Omental fat pad (tissue), 4 donors: ENCODE measurements around the gene PILRA. TPM values are rescaled to one million over a fixed set of nuclear protein-coding genes. Genes with fewer than 3 reads are reported as not detected.
"Not testable (repeated sequence)": the region's sequence is repeated elsewhere in the genome, so short reads cannot be mapped to it uniquely, and the experiment has no call there.

ENCODE experiments used
- ATAC-seq: fragments of 150-250 bp; one replicate; pipeline ENCODE4 v1.9.1; 2016; ENCODE audit warnings: mild to moderate bottlenecking, moderate library complexity; ENCODE audit not compliant: low FRiP score
- DNase-seq: peaks from one replicate; pipeline ENCODE4 v3.0.0-alpha.2; 2019; ENCODE audit warnings: low spot score
- total RNA-seq, 4 donors: library from RNA; depleted of rRNA; stranded (reverse); fragments of >200 nt; gene quantifications; one replicate each; pipeline ENCODE4 v1.1.0, GENCODE V29; 2016
- TF ChIP-seq, protein P1 (sequence below), 3 donors: fragments of 450-650 bp; IDR thresholded peaks; one replicate each; pipeline ENCODE4 v1.5.1; 2016 to 2017; ENCODE audit warnings: antibody characterized with exemption in 3 of 3, mild to moderate bottlenecking in 3 of 3, moderate library complexity in 2 of 3

Gene PILRA
- total RNA-seq, 4 donors from 2014 or later, result 8.6 to 36.9 (median 13.4) TPM

DNA sequence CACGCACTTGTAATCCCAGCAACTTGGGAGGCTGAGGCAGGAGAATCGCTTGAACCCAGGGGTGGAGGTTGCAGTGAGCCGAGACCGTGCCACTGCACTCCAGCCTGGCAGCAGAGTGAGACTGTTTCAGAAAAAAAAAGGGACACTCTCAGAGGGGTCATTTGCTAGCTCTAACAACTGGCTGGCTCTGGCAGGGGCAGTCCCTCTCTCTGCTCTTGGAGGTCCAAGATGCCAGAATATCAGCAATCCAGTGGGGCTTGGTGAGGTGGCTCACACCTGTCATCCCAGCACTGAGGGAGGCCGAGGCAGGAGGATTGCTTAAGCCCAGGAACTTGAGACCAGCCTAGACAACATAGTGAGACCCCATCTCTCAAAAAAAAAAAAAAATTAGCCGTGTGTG lies 2.5 kb upstream of the PILRA start:
- ATAC-seq (no peak), DNase-seq (no peak)
- TF ChIP-seq, protein P1, sequence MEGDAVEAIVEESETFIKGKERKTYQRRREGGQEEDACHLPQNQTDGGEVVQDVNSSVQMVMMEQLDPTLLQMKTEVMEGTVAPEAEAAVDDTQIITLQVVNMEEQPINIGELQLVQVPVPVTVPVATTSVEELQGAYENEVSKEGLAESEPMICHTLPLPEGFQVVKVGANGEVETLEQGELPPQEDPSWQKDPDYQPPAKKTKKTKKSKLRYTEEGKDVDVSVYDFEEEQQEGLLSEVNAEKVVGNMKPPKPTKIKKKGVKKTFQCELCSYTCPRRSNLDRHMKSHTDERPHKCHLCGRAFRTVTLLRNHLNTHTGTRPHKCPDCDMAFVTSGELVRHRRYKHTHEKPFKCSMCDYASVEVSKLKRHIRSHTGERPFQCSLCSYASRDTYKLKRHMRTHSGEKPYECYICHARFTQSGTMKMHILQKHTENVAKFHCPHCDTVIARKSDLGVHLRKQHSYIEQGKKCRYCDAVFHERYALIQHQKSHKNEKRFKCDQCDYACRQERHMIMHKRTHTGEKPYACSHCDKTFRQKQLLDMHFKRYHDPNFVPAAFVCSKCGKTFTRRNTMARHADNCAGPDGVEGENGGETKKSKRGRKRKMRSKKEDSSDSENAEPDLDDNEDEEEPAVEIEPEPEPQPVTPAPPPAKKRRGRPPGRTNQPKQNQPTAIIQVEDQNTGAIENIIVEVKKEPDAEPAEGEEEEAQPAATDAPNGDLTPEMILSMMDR (IDR thresholded peaks at IDR 0.05), result no peak

DNA sequence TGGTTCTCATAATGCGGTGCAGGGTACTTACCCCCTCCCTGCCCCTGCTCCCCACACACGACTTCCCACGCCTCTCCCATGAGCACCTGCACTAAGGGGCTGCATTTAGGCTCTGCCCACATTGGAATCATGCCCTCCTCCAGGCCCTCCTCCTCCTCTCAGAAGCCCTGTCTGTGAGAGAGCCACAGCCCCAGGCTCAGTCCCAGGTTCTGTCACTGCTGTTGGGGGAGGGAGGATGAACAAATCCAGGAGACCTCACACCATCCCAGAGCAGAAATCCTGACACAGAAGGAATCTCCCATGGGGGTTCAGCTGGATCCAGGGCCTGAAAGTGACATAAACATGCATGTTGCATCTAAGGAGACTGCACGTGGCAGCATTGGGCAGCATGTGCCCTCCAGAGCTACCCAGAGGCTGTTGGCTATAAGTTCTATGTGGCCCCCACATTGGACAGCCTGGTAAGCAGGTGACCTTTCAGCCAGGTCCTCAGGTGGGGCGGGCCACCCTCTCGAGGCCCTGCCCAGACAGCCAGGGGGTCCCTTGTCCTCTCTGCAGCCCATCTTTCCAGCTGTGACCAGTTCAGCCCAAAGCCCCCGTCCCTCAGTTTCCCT lies 1.6 kb upstream of the PILRA start:
- DNase-seq (no peak), ATAC-seq (peak; percentile 10)
- TF ChIP-seq, protein P1 (IDR thresholded peaks at IDR 0.05), result no peak

DNA sequence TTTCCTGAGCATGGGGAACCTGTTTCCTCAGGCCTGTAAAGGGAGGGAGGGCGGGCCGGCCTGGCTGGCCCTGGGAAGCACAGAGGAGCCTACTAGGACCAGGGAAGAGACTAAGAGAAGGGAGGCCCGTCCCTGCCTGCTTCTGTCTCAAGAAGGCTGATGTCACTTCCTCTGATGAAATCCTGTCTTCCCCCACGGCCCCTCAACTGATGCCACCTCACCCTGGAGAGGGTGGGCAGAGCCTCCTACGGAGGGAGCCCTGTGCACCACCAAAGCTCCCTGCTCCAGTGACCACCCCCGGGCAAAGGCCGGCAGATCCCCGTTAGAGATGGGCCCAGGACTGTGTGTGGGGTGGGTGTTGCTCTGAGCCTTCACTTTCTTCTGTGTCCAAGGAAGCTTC lies 1.0 kb upstream of the PILRA start:
- DNase-seq, result no peak
- no peak for ATAC-seq
- TF ChIP-seq, protein P1 (IDR thresholded peaks at IDR 0.05), result no peak

DNA sequence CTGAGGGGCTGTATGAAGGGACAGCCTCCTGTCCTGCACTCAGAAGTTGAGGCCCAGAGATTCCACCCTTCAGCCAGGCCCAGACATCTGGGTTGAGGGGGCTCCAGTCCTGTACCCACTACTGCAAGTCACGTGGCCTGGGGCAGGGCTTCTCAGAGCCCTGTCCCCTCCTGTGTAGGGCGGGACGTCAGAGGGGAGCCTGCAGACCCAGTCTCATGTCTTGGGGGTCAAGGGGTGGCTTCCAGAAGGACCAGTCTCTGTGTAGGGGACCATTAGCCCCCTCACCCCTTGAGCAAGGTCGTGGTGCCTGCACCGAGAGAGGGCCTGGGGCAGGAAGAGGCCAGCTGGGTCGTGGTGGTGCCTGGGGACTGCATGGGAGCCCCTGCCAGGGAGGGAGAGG lies 593 bp upstream of the PILRA start:
- ATAC-seq, result no peak
- TF ChIP-seq, protein P1 (IDR thresholded peaks at IDR 0.05), result no peak
- no peak for DNase-seq

DNA sequence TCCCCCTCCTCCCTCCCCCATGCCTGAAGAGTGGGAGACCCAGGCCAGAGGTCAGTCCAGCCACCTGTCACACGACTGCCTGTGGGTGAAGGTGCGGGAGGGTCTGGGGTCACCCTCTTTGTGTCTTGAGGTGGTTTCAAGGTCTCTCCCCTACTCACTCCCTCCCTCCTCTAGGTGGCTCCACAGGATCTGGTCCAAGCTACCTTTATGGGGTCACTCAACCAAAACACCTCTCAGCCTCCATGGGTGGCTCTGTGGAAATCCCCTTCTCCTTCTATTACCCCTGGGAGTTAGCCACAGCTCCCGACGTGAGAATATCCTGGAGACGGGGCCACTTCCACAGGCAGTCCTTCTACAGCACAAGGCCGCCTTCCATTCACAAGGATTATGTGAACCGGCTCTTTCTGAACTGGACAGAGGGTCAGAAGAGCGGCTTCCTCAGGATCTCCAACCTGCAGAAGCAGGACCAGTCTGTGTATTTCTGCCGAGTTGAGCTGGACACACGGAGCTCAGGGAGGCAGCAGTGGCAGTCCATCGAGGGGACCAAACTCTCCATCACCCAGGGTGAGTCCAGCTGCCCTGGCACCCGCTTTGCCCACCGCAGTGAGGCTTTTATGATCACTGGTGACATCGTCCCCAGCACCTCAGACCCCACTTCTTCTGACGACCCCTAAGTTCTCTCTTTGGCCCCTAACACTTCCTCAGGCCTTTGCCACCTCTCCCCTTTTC lies 747 bp downstream of the PILRA start:
- not testable (repeated sequence) for DNase-seq, ATAC-seq

DNA sequence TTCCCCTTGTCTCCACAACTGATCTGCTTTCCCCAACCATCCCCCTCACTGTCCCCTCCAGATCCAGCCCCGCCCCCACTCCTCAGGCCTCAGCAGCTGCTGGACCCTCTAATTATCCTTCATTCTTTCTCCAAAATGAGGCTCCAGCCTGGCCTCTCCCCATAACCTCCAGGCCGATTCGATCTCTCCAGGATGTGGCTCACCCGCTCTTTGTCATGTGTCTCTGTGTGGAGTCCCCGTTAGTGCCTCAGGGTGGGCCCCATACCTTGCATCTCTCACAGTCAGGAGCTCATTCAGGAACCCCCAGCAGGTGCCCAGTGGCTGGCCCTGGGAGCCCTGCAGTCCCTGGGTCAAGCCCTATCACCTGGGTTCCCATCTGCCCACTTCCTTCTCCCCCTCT lies 1.3 kb downstream of the PILRA start:
- no peak for ATAC-seq
- TF ChIP-seq, protein P1 (IDR thresholded peaks at IDR 0.05), result no peak
- DNase-seq, result no peak

DNA sequence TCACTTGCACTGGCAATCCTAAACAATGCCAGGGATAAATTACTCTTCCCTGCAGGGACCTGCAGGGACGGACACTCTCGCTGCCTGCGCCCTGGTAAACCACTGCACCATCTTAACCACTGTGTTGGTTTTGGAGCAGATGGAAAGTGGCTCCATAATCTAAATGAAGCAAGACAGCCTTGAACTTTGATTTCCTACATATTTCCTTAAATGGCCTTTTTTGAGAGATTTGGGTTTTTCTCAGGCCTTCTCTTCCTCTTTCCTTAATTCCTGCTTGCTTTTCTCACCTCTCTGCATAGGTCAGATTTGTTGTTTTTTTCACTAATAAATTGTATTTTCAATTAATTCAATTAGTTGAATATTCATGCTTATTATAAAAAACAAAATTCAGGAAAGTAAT lies 2.8 kb downstream of the PILRA start:
- no peak for DNase-seq
- ATAC-seq, result no peak
- TF ChIP-seq, protein P1 (IDR thresholded peaks at IDR 0.05), result no peak
